Measurements from ENCODE around the gene PAQR8. TPM values are rescaled to one million over a fixed set of nuclear protein-coding genes. Genes with fewer than 3 reads are reported as not detected.

Gene PAQR8
- total RNA-seq, 1 experiment from 2014 or later, result 8.7 TPM

DNA sequence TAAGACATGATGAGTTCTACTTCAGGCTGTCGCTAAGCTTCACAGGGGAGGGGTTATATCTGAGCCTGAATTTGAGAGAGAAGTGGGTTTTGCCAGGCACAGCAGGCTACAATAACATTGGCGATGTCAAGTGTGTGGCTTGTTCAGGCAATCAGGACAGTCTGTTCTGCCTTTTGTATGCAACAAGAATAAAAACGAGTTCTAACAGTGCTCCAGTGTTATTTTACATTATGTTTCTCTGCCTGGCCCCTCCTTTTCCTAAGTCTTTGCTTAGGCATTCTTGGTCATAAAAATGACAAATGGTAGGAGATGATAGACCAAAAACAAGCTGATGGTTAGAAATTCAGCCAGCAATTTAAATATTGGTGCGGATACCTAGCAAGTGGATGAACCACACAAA lies 26.8 kb downstream of the PAQR8 start:
- BruUV-seq (replicated peaks), result no TSS peak
- no peak for DNase-seq
- H3K9me3 ChIP-seq, result peaks cover 8% of the 10 kb centered on the region
- no peak overlapping the region for H3K4me3 ChIP-seq (ENCODE audit: low read depth, low read length)
- intact Hi-C loops (cut with micrococcal nuclease; ENCODE audit: unreplicated experiment), result no loop called here
- Mint-ChIP-seq H3K4me3 (ENCODE audit: unreplicated experiment) (no peak overlapping the region), H3K27me3 (ENCODE audit: insufficient read depth, unreplicated experiment) (no peaks in the 10 kb centered on the region), H3K27ac (ENCODE audit: unreplicated experiment) (no peak overlapping the region), H3K4me1 (ENCODE audit: low read depth, unreplicated experiment) (peaks cover 12% of the 10 kb centered on the region), H3K9me3 (ENCODE audit: unreplicated experiment) (no peaks in the 10 kb centered on the region), H3K36me3 (ENCODE audit: insufficient read depth, unreplicated experiment) (no peaks in the 10 kb centered on the region)
- no peak for TF ChIP-seq CTCF (IDR thresholded peaks at IDR 0.05; ENCODE audit: insufficient read depth in 1 of 2, low read depth in 1 of 2, low read length in 1 of 2, severe bottlenecking in 1 of 2, unreplicated experiment in 1 of 2)
- POLR2A ChIA-PET, result no interaction called here
- H3K36me3 ChIP-seq (ENCODE audit: control insufficient read depth, insufficient read depth, low read length), result no peaks in the 10 kb centered on the region
- peaks cover 9% of the 10 kb centered on the region; the same call in 1 of the 2 replicates for H3K4me1 ChIP-seq
- CTCF ChIA-PET, result no interaction called here
- no peaks in the 10 kb centered on the region for H3K27me3 ChIP-seq (replicated peaks; ENCODE audit: control insufficient read depth, insufficient read depth, low read length)

DNA sequence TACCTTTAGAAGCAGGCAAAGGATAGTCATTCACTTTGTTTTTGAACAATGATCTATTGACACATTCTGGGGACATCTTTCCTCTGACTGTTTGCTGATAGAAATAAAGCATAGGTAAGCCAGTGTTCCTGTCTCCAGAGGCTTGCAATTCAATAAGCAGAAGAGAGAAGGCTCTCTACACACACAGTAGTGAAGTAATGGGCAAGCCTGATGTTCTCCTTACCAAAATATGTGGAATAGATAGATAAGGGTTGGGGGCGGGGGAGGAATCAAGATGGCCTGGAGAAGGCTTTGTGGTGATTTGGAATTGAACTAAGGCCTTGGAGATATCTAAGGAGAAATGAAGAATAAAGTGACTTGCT lies 27.3 kb downstream of the PAQR8 start:
- Histone ChIP-seq H3K9me3 (peaks cover 8% of the 10 kb centered on the region), H3K27me3 (replicated peaks; ENCODE audit: control insufficient read depth, insufficient read depth, low read length) (no peaks in the 10 kb centered on the region), H3K36me3 (ENCODE audit: control insufficient read depth, insufficient read depth, low read length) (no peaks in the 10 kb centered on the region), H3K4me1 (peaks cover 9% of the 10 kb centered on the region; the same call in 1 of the 2 replicates), H3K4me3 (ENCODE audit: low read depth, low read length) (no peak overlapping the region)
- intact Hi-C loops (cut with micrococcal nuclease; ENCODE audit: unreplicated experiment), result no loop called here
- H3K27me3 Mint-ChIP-seq (ENCODE audit: insufficient read depth, unreplicated experiment), result no peaks in the 10 kb centered on the region
- BruUV-seq (replicated peaks), result no TSS peak
- H3K27ac Mint-ChIP-seq (ENCODE audit: unreplicated experiment), result peak overlapping the region; percentile 41
- no peak overlapping the region for H3K4me3 Mint-ChIP-seq (ENCODE audit: unreplicated experiment)
- POLR2A ChIA-PET, result no interaction called here
- CTCF ChIA-PET, result interaction anchor here (1.6 kb wide), 1 partner anchor 103 kb away, joined by 8 read pairs; no protein-coding TSS in a partner anchor
- peaks cover 12% of the 10 kb centered on the region for H3K4me1 Mint-ChIP-seq (ENCODE audit: low read depth, unreplicated experiment)
- no peak for TF ChIP-seq CTCF (IDR thresholded peaks at IDR 0.05; ENCODE audit: insufficient read depth in 1 of 2, low read depth in 1 of 2, low read length in 1 of 2, severe bottlenecking in 1 of 2, unreplicated experiment in 1 of 2)
- H3K36me3 Mint-ChIP-seq (ENCODE audit: insufficient read depth, unreplicated experiment), result no peaks in the 10 kb centered on the region
- no peaks in the 10 kb centered on the region for H3K9me3 Mint-ChIP-seq (ENCODE audit: unreplicated experiment)
- DNase-seq, result no peak

GRCh38 chr6:52389626-52390360 lies 27.8 kb downstream of the PAQR8 start:
- H3K27ac Mint-ChIP-seq (ENCODE audit: unreplicated experiment), result peak overlapping the region; percentile 41
- no peaks in the 10 kb centered on the region for H3K27me3 ChIP-seq (replicated peaks; ENCODE audit: control insufficient read depth, insufficient read depth, low read length)
- no peak overlapping the region for H3K4me3 ChIP-seq (ENCODE audit: low read depth, low read length)
- H3K9me3 ChIP-seq, result peaks cover 8% of the 10 kb centered on the region
- no peak for DNase-seq
- H3K27me3 Mint-ChIP-seq (ENCODE audit: insufficient read depth, unreplicated experiment), result no peaks in the 10 kb centered on the region
- no peaks in the 10 kb centered on the region for H3K9me3 Mint-ChIP-seq (ENCODE audit: unreplicated experiment)
- no TSS peak for BruUV-seq (replicated peaks)
- intact Hi-C loops (cut with micrococcal nuclease; ENCODE audit: unreplicated experiment), result no loop called here
- no peaks in the 10 kb centered on the region for H3K36me3 ChIP-seq (ENCODE audit: control insufficient read depth, insufficient read depth, low read length)
- H3K4me1 ChIP-seq, result peaks cover 9% of the 10 kb centered on the region; the same call in 1 of the 2 replicates
- H3K36me3 Mint-ChIP-seq (ENCODE audit: insufficient read depth, unreplicated experiment), result no peaks in the 10 kb centered on the region
- H3K4me1 Mint-ChIP-seq (ENCODE audit: low read depth, unreplicated experiment), result peaks cover 12% of the 10 kb centered on the region
- H3K4me3 Mint-ChIP-seq (ENCODE audit: unreplicated experiment), result peak overlapping the region; percentile 13
- POLR2A ChIA-PET, result interaction anchor here (0.5 kb wide), 1 partner anchor 29 kb away, joined by 4 read pairs; no protein-coding TSS in a partner anchor
- CTCF ChIA-PET, result interaction anchor here (0.5 to 1.6 kb wide), 4 partner anchors 18 to 274 kb away, joined by 4 to 8 read pairs (median 4); no protein-coding TSS in a partner anchor
- TF ChIP-seq CTCF (IDR thresholded peaks at IDR 0.05; ENCODE audit: insufficient read depth in 1 of 2, low read depth in 1 of 2, low read length in 1 of 2, severe bottlenecking in 1 of 2, unreplicated experiment in 1 of 2), result no peak

All from Caco-2 (cell line).